Measurements from ENCODE around the gene VEGFB. TPM values are rescaled to one million over a fixed set of nuclear protein-coding genes. Genes with fewer than 3 reads are reported as not detected.

Gene VEGFB
- total RNA-seq, 1 donor from 2014 or later: 12.3 TPM

DNA sequence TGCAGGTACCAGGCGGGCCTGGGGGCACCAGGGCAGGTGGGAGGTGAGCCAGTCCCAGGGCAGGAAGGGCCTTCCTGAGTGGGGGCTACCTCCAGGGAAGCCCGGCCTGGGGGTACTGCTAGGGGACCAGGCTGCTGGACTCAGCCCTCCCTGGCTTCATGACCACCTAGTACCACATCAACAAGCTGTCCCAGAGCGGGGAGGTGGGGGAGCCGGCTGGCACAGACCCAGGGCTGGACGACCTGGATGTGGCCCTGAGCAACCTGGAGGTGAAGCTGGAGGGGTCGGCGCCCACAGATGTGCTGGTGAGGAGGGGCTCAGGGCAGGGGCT, 15.1 kb upstream of the VEGFB start:
- Mint-ChIP-seq H3K27ac (ENCODE audit: unreplicated experiment) (no peak overlapping the region), H3K4me3 (ENCODE audit: unreplicated experiment) (no peak overlapping the region), H3K4me1 (ENCODE audit: low read depth, unreplicated experiment) (no peaks in the 10 kb centered on the region), H3K27me3 (ENCODE audit: unreplicated experiment) (peaks cover 2% of the 10 kb centered on the region), H3K36me3 (ENCODE audit: unreplicated experiment) (no peaks in the 10 kb centered on the region), H3K9me3 (ENCODE audit: unreplicated experiment) (no peaks in the 10 kb centered on the region)
- TF ChIP-seq, protein P1, sequence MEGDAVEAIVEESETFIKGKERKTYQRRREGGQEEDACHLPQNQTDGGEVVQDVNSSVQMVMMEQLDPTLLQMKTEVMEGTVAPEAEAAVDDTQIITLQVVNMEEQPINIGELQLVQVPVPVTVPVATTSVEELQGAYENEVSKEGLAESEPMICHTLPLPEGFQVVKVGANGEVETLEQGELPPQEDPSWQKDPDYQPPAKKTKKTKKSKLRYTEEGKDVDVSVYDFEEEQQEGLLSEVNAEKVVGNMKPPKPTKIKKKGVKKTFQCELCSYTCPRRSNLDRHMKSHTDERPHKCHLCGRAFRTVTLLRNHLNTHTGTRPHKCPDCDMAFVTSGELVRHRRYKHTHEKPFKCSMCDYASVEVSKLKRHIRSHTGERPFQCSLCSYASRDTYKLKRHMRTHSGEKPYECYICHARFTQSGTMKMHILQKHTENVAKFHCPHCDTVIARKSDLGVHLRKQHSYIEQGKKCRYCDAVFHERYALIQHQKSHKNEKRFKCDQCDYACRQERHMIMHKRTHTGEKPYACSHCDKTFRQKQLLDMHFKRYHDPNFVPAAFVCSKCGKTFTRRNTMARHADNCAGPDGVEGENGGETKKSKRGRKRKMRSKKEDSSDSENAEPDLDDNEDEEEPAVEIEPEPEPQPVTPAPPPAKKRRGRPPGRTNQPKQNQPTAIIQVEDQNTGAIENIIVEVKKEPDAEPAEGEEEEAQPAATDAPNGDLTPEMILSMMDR (IDR thresholded peaks at IDR 0.05; ENCODE audit: partially characterized antibody, unreplicated experiment): no peak
- DNase-seq: no peak

- DNase-seq: no peak
- TF ChIP-seq, protein P1 (IDR thresholded peaks at IDR 0.05; ENCODE audit: partially characterized antibody, unreplicated experiment): no peak
- Mint-ChIP-seq H3K4me1 (ENCODE audit: low read depth, unreplicated experiment) (no peaks in the 10 kb centered on the region), H3K27ac (ENCODE audit: unreplicated experiment) (no peak overlapping the region), H3K36me3 (ENCODE audit: unreplicated experiment) (no peaks in the 10 kb centered on the region), H3K27me3 (ENCODE audit: unreplicated experiment) (peaks cover 2% of the 10 kb centered on the region), H3K4me3 (ENCODE audit: unreplicated experiment) (no peak overlapping the region), H3K9me3 (ENCODE audit: unreplicated experiment) (no peaks in the 10 kb centered on the region)
These were observed 14.6 kb upstream of the VEGFB start for GRCh38 chr11:64219755-64220154.

- Mint-ChIP-seq H3K27ac (ENCODE audit: unreplicated experiment) (no peak overlapping the region), H3K36me3 (ENCODE audit: unreplicated experiment) (no peaks in the 10 kb centered on the region)
- no peak for DNase-seq
These were observed 14.1 kb upstream of the VEGFB start for GRCh38 chr11:64220271-64220670.

DNA sequence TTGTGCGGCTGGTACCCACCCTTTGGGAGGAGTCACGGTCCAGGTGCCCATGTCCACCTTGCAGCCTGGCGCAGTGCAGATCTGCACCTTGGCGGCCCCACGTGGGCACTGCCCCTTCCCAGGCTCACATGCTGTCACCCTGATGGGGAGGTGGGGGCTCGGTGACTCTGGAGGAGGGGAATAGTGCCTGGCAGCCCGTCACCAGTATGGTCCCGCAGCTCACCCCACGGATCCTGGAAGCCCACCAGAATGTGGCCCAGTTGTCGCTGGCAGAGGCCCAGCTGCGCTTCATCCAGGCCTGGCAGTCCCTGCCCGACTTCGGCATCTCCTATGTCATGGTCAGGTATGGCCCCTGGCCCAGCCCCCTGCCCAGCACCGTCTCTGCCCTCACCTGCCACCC, 13.6 kb upstream of the VEGFB start:
- Mint-ChIP-seq H3K9me3 (ENCODE audit: unreplicated experiment) (no peaks in the 10 kb centered on the region), H3K36me3 (ENCODE audit: unreplicated experiment) (no peaks in the 10 kb centered on the region), H3K4me3 (ENCODE audit: unreplicated experiment) (no peak overlapping the region), H3K27me3 (ENCODE audit: unreplicated experiment) (peaks cover 2% of the 10 kb centered on the region), H3K4me1 (ENCODE audit: low read depth, unreplicated experiment) (no peaks in the 10 kb centered on the region), H3K27ac (ENCODE audit: unreplicated experiment) (no peak overlapping the region)
- TF ChIP-seq, protein P1 (IDR thresholded peaks at IDR 0.05; ENCODE audit: partially characterized antibody, unreplicated experiment): no peak
- no peak for DNase-seq

More at GRCh38 chr11:64220271-64220670, 14.1 kb upstream of the VEGFB start:
- H3K9me3 Mint-ChIP-seq (ENCODE audit: unreplicated experiment): no peaks in the 10 kb centered on the region
- H3K4me1 Mint-ChIP-seq (ENCODE audit: low read depth, unreplicated experiment): no peaks in the 10 kb centered on the region
- peaks cover 2% of the 10 kb centered on the region for H3K27me3 Mint-ChIP-seq (ENCODE audit: unreplicated experiment)
- no peak overlapping the region for H3K4me3 Mint-ChIP-seq (ENCODE audit: unreplicated experiment)
- TF ChIP-seq, protein P1 (IDR thresholded peaks at IDR 0.05; ENCODE audit: partially characterized antibody, unreplicated experiment): no peak

- H3K4me3 Mint-ChIP-seq (ENCODE audit: unreplicated experiment): no peak overlapping the region
- H3K27ac Mint-ChIP-seq (ENCODE audit: unreplicated experiment): no peak overlapping the region
- TF ChIP-seq, protein P1 (IDR thresholded peaks at IDR 0.05; ENCODE audit: partially characterized antibody, unreplicated experiment): no peak
- H3K4me1 Mint-ChIP-seq (ENCODE audit: low read depth, unreplicated experiment): no peaks in the 10 kb centered on the region
- H3K9me3 Mint-ChIP-seq (ENCODE audit: unreplicated experiment): no peaks in the 10 kb centered on the region
- no peak for DNase-seq
- peaks cover 2% of the 10 kb centered on the region for H3K27me3 Mint-ChIP-seq (ENCODE audit: unreplicated experiment)
- no peaks in the 10 kb centered on the region for H3K36me3 Mint-ChIP-seq (ENCODE audit: unreplicated experiment)
These were observed 11.8 kb upstream of the VEGFB start for GRCh38 chr11:64222651-64223000.

Data from glutamatergic neuron (in vitro differentiated cells).